ENCODE measurements around the gene PIH1D1. TPM values are rescaled to one million over a fixed set of nuclear protein-coding genes. Genes with fewer than 3 reads are reported as not detected.

The PIH1D1 gene
- total RNA-seq, 2 experiments from 2014 or later, result 152 to 154 TPM

GRCh38 chr19:49487277-49488045 lies 35.8 kb upstream of the PIH1D1 start, which contains the start of gene RPL13A:
RPL13A (plus strand) TSS chr19:49487608; CDS start chr19:49487630, 22 bp downstream.
- POLR2A ChIA-PET, result interaction anchor here (0.9 to 1.3 kb wide), 5 partner anchors 9 to 152 kb away, joined by 3 to 14 read pairs (median 6); partner anchors contain the start of genes FLT3LG, PIH1D1, RPS11 and RRAS
- CTCF ChIA-PET, result interaction anchor here (1.0 to 1.9 kb wide), 4 partner anchors 12 to 17 kb away, joined by 3 to 8 read pairs (median 6); partner anchors contain the start of gene FLT3LG

GRCh38 chr19:49486710-49487276 lies 35.2 kb upstream of the PIH1D1 start:
- CTCF ChIA-PET, result interaction anchor here (1.4 kb wide), 1 partner anchor 11 kb away, joined by 5 read pairs; no protein-coding TSS in a partner anchor
- POLR2A ChIA-PET, result interaction anchor here (1.0 to 1.2 kb wide), 3 partner anchors 34 to 153 kb away, joined by 3 to 9 read pairs (median 3); partner anchors contain the start of genes PIH1D1 and RRAS

DNA sequence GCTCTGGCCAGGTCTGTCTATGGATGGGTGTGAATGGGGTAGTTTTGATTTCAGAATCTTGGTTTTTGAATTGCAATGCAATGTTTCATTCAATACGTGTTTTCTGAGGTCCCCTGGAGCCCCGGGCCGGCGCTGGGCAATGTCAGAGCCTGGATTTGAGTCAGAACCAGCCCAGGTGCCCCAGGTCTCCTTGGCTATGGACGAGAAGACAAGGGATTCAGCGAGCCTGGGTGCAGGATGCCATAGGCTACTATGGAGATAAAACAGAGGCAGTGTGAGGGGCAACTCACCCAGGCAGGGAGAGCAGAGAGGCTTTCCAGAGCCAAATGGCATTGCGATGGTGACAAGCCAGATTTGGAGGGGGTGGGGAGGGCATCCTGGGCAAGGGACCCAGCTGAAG lies 34.6 kb upstream of the PIH1D1 start:
- POLR2A ChIA-PET, result no interaction called here
- CTCF ChIA-PET, result interaction anchor here (2.8 kb wide), 1 partner anchor 10 kb away, joined by 12 read pairs; no protein-coding TSS in a partner anchor

- CTCF ChIA-PET, result interaction anchor here (0.7 to 1.3 kb wide), 3 partner anchors 22 to 425 kb away, joined by 3 read pairs; no protein-coding TSS in a partner anchor
- POLR2A ChIA-PET, result no interaction called here
Observed at GRCh38 chr19:49481020-49481683, 29.5 kb upstream of the PIH1D1 start.

DNA sequence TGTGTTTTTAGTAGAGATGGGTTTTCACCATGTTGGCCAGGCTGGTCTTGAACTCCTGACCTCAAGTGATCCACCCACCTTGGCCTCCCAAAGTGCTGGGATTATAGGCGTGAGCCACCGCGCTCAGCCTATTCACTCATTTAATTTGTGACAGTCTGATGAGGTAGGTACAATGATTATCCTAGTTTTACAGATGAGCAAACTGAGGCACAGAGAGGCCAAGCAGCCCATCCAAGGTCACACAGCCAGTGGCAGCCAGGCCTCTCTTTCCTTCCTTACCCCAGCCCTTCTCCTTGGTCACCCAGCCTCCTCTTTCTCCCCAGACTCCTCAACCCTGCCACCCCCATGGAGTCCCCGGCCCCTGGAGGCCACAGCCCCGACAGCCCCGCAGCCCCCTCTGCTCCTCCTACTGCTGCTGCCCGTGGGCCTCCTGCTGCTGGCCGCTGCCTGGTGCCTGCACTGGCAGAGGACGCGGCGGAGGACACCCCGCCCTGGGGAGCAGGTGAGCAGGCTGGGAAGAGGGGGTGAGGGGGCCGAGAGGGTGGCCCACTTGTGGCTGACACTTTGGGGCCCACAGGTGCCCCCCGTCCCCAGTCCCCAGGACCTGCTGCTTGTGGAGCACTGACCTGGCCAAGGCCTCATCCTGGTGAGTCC lies 28.5 kb upstream of the PIH1D1 start:
- POLR2A ChIA-PET, result no interaction called here
- CTCF ChIA-PET, result interaction anchor here (0.7 kb wide), 1 partner anchor 424 kb away, joined by 3 read pairs; no protein-coding TSS in a partner anchor

- CTCF ChIA-PET, result interaction anchor here (0.6 to 2.3 kb wide), 15 partner anchors 9 to 200 kb away, joined by 3 to 13 read pairs (median 5); partner anchors contain the start of genes ALDH16A1, PIH1D1, RPL13A and RPS11
- POLR2A ChIA-PET, result interaction anchor here (0.6 to 1.1 kb wide), 3 partner anchors 17 to 69 kb away, joined by 3 to 4 read pairs (median 3); partner anchors contain the start of gene RPS11
Observed at GRCh38 chr19:49475995-49476880, 24.6 kb upstream of the PIH1D1 start.

DNA sequence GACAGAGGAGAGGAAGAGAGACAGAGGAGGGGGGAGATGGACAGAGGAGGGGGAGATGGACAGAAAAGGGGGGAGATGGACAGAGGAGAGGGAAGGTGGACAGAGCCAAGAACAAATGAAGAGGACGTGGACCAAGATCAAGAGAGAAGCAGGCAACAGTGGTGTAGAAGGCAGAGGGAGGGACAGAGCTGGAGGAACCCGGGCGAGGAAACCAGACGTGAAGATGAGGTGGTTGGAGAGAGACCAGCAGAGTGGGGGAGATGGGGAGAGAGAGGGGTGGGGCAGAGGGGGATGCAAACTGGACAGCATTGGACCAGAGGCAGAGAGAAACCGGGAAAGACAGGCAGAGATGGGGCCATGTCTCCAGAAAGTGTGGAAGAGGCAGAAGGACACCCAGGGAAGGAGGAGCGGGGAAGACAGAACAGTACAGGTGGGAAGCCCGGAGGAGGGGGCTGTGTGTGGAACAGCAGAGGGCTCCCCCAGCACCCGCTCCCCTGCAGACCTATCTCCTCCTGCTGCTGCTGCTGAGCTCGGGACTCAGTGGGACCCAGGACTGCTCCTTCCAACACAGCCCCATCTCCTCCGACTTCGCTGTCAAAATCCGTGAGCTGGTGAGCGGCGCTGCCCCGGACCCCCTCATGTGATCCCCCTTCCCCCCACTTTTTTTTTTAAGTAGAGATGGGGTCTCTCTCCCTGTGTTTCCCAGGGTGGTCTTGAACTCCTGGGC lies 23.7 kb upstream of the PIH1D1 start:
- CTCF ChIA-PET, result interaction anchor here (0.6 to 2.3 kb wide), 12 partner anchors 10 to 201 kb away, joined by 3 to 13 read pairs (median 5); partner anchors contain the start of genes ALDH16A1, RPL13A and RPS11
- POLR2A ChIA-PET, result interaction anchor here (0.6 to 1.1 kb wide), 4 partner anchors 14 to 20 kb away, joined by 3 to 4 read pairs (median 4); partner anchors contain the start of gene RPS11

- CTCF ChIA-PET, result interaction anchor here (1.1 to 2.3 kb wide), 5 partner anchors 11 to 38 kb away, joined by 3 to 12 read pairs (median 7); partner anchors contain the start of genes ALDH16A1, RPS11 and SLC17A7
- POLR2A ChIA-PET, result interaction anchor here (0.6 to 1.2 kb wide), 3 partner anchors 14 to 133 kb away, joined by 3 to 5 read pairs (median 4); partner anchors contain the start of gene ALDH16A1
Observed at GRCh38 chr19:49474542-49474924, 22.9 kb upstream of the PIH1D1 start.

- ChIA-PET POLR2A (interaction anchor here (0.6 to 2.1 kb wide), 7 partner anchors 14 to 132 kb away, joined by 3 to 7 read pairs (median 5); partner anchors contain the start of genes ALDH16A1 and RPL13A), CTCF (interaction anchor here (0.5 to 5.6 kb wide), 21 partner anchors 9 to 207 kb away, joined by 3 to 36 read pairs (median 4); partner anchors contain the start of genes ALDH16A1, PIH1D1, RPS11 and SLC17A7)
Observed at GRCh38 chr19:49473868-49474541, 22.4 kb upstream of the PIH1D1 start, which contains the start of gene FLT3LG. FLT3LG (plus strand) TSS chr19:49474215; CDS start chr19:49474640, 425 bp downstream.

- POLR2A ChIA-PET, result interaction anchor here (0.6 to 2.1 kb wide), 7 partner anchors 14 to 121 kb away, joined by 3 to 7 read pairs (median 5); partner anchors contain the start of genes ALDH16A1 and RPL13A
- CTCF ChIA-PET, result interaction anchor here (0.5 to 5.6 kb wide), 21 partner anchors 9 to 208 kb away, joined by 3 to 36 read pairs (median 4); partner anchors contain the start of genes ALDH16A1, PIH1D1, RPS11 and SLC17A7
Observed at GRCh38 chr19:49473501-49473867, 21.9 kb upstream of the PIH1D1 start.

DNA sequence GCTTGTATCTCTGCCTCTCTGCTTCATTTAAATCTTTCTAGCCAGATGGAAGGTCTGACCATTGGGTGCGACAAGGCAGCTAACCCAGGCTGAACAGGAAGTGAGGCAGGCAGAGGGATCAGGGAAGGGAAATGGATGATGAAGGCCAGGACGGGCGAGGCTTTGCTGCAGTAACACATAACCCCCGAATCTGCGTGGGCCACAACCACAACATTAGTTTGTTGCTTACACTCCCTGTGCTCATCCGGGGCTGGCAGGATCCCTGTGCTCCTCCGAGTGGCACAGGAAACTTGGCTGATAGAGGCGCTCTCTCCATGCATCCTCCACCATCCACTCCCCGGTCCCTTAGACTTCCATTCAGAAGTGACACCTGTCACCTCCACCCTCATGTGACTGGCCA lies 21.3 kb upstream of the PIH1D1 start:
- CTCF ChIA-PET, result interaction anchor here (0.7 to 5.6 kb wide), 14 partner anchors 11 to 208 kb away, joined by 3 to 36 read pairs (median 4); partner anchors contain the start of genes ALDH16A1, PIH1D1 and SLC17A7

GRCh38 chr19:49470615-49470978 lies 19.0 kb upstream of the PIH1D1 start:
- ChIA-PET CTCF (interaction anchor here (0.7 to 5.6 kb wide), 14 partner anchors 8 to 726 kb away, joined by 3 to 36 read pairs (median 4); partner anchors contain the start of genes ALDH16A1, PIH1D1 and RPL13A), POLR2A (interaction anchor here (0.6 to 1.1 kb wide), 3 partner anchors 19 to 109 kb away, joined by 3 to 6 read pairs (median 4); no protein-coding TSS in a partner anchor)

More for the DNA sequence above, 21.3 kb upstream of the PIH1D1 start:
- POLR2A ChIA-PET, result interaction anchor here (0.7 to 2.1 kb wide), 3 partner anchors 16 to 20 kb away, joined by 3 to 7 read pairs (median 4); no protein-coding TSS in a partner anchor

DNA sequence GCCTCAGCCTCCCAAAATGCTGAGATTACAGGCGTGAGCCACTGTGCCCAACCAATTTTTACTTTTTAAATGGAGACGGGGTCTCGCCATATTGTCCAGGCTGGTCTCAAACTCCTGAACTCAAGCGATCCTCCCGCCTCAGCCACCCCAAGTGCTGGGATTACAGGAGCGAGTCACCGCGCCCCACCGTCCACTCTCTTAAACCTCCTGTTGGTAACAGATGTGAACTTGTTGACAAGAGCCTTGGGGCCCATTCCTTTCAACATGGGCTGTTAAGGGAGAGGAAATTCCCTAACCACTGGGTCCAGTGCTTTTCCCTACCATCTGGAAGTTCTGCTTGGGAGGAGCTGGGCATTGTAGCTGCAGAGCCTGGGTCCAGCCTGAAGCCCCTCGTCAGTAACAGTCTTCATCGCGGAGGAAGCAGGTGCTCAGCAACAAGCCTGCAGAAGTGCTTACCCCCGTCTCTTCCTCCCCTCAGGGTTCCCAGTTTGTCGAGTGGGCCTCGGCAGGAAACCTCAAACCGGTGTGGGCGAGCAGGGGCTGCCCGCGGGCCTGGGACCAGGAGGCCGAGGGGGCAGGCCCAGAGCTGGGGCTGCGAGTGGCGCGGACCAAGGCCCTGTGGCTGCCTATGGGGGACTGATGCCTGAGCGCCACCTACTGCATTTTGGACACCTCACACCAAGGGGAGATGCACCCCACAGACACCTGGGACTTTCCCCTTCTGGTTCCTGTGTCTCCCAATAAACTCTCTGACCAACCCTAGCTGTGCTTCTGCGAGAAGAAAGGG lies 18.4 kb upstream of the PIH1D1 start:
- ChIA-PET POLR2A (interaction anchor here (0.6 to 1.4 kb wide), 4 partner anchors 17 to 109 kb away, joined by 3 to 6 read pairs (median 4); partner anchors contain the start of gene ALDH16A1), CTCF (interaction anchor here (0.6 to 5.6 kb wide), 16 partner anchors 9 to 726 kb away, joined by 3 to 36 read pairs (median 4); partner anchors contain the start of genes ALDH16A1, PIH1D1 and RPL13A)

- POLR2A ChIA-PET, result interaction anchor here (1.1 to 1.4 kb wide), 2 partner anchors 16 to 18 kb away, joined by 3 to 4 read pairs; partner anchors contain the start of gene ALDH16A1
- CTCF ChIA-PET, result interaction anchor here (0.9 to 5.6 kb wide), 7 partner anchors 15 to 120 kb away, joined by 3 to 36 read pairs (median 7); partner anchors contain the start of genes ALDH16A1 and PIH1D1
Observed at GRCh38 chr19:49468746-49469447, 17.3 kb upstream of the PIH1D1 start.
